Measurements from ENCODE around the gene LINC00305.

The LINC00305 gene

DNA sequence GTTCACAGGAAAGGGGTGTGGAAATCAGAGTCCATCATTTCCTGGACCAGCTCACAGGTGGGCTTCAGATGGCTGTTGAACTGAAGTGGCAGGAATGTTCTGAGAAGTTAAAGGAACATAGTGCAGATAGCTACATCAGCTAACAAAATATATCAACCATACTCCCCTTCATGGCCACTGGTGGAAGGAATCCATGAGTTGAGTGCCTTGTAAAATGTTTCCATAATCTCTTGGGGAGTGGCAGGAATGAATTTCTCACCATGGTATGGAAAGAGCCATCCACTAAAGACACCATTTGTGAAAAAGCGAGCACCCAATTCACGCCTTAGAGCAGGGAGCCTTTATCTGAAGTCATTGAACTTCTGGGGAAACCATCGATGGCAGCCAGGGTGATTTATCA, at the start of gene LINC00305:
LINC00305 (minus strand) TSS at position 101 of the 400 bp plus-strand sequence.
- DNase-seq, result no peak

GRCh38 chr18:64191069-64191468, 42.2 kb upstream of the LINC00305 start:
- no peak for DNase-seq

DNA sequence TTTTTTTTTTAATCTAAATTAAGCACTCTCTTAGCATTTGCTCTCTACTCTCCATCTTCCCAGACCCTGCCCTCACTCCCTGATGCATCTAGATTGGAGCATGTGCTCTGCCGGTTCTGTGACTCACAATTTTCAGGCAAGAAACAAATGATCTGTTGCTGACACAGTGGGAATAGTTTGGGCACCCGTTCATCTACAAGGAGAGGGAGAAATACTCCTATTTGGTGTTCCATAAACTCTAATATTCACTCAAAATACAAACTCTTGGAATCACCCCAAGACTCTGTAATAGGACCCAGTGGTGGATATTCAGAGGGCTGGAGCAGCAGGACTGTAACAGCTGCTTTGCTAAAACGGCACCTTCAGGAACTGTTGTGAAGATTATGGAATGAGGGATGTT, 37.1 kb upstream of the LINC00305 start:
- no peak for DNase-seq

DNA sequence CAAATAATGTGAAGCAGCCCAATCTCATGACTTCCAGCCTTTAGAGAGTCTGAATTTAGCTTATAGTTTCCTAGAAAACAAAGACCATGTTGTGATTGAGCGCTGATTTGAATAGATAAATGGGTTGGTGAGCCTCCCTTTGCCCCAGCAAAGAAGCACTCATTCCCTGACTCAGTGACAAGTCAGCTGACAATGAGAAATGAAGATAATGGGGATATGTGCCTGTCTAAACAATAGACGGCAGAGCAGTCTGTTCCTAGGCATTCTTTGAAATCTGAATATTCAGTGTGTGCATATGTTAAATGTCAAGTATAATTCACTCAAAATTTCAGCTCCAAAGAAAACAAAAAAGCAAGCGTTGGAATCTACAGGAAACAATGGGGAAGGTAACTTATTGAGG, 34.8 kb upstream of the LINC00305 start:
- no peak for DNase-seq

DNA sequence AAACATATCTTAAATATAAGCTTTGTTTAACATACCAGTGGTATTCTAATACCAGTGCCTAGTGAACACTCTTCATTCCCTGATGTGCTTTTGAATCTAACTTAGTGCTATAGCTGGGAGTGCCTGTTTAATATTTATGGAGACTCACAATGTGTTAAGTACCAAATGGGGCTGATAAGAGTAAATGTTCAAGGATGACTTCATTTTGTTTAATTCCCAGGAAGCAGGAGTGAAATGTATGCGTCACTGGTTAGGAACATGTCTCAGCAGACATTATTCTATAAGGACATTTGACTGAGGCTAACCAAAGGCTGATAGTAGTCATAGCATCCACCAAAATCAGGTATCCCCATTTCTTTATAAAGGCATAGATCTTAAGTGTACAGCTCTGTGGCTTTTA, 31.7 kb upstream of the LINC00305 start:
- DNase-seq, result no peak

DNA sequence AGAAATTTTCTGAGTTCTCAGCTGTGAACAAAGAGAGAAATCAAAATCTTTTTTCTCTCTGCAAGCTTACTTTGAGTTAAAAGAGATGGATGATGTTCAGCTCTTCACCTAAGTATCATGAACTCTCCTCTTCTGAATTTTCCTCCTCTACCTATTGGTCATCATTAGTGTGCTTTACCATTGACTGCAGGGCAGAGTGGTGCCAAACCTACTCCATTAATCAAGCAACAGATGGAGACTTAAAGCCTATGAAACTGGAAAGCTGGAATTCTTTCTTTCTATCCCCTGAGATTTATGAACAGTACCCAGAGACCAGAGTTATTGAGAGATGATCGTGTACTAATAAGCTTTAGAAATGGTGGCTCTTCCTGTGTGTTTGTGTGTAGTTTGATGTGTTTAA, 31.3 kb upstream of the LINC00305 start:
- no peak for DNase-seq

- no peak for DNase-seq
These were observed 30.7 kb upstream of the LINC00305 start for GRCh38 chr18:64179556-64180080.

DNA sequence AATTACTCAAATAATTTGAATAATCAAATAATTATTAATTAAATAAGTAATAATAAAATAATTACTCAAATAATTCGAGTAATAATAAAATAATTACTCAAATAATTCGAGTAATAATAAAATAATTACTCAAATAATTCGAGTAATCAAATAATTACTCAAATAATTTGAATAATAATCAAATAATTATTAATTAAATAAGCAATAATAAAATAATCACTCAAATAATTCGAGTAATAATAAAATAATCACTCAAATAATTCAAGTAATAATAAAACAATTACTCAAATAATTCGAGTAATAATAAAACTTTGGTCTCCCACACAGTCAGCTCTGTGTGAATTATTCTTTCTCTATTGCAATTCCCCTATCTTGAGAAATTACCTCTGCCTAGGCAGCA, 30.0 kb upstream of the LINC00305 start:
- no peak for DNase-seq

DNA sequence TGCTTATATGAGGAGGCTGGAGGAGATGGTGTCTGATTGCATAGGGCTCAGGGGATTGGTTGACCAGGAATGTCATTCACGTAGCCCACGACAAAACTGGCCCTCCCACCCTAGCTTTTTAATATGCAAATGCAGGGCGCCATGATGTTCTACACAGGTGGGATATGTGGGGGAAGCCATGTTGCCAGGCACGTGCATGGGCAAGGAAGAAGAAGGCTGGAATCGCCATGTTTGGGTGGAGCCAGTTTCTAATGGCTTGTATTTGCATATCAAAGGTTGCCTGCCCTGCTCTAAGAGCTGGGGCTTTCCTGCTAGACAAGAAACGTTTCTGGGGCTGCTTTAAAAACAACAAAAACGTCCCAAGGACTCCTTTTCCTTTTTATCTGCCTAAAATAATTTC, 26.5 kb upstream of the LINC00305 start:
- DNase-seq, result no peak

DNA sequence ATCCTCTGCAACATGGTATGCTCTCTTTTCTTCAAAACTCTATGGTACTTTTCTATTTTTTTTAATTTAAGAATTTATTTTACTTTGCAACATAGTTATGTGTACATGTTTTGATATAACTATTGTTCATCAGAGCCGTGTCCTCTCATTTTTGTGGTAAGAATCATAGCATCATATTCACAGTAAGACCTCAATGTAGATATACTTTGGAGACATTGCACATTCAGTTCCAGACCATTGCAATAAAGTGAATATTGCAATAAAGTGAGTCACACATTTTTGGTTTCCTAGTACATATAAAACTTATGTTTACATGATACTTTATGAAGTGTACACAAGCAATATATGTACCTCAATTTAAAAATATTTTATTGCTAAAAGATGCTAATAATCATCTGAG, 22.7 kb upstream of the LINC00305 start:
- no peak for DNase-seq

DNA sequence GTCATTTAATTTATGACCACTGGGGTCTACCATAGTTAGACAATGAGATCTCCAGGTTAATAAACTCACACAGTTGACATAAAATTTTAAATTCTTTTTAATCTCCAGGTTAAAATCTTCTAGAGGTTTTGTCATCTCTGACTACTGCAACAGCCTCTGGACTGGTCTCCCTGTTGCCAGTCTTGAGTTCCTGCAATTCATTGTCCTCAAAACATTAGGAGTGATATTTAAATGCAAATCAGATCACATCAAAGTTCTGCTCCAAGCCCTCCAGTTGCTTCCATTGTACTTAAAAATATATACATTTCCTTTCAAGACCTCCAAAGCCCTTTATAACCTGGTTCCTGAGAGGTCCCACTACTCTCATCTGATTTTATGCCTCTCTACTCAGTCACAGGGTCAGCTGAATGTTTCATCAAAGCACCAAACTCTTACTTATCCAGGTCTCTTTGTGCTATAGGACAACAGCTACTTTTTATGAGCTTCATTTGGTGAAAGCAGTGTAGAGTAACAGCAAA, 18.6 kb upstream of the LINC00305 start:
- DNase-seq, result no peak

GRCh38 chr18:64165906-64166305, 17.0 kb upstream of the LINC00305 start:
- DNase-seq, result no peak

- DNase-seq, result no peak
These were observed 16.0 kb upstream of the LINC00305 start for GRCh38 chr18:64164883-64165282.

DNA sequence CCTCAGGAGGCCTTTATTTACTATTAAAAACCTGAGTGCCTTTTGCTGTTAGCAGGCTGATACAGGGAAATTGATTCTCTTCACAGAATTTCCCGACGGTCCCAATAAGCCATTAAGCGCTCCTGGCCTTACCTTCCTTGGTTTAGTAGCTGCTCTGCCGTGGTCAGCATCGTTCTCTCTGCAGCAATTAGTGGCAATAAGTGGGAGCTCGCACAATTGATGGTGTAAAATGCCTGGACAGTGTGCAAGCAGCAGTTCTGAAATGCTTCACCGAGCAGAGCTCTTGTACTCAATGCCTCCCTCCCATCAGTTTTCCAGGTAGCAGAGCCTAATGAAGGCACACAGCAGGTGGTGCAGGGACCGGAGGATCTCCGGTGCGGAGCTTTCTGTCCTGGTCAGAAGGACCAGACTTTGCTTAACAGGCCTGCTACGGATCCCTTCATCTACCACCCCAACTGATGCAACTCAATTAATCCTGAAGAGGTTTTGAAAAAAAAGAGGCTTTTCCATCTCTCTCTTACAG, 1.1 kb upstream of the LINC00305 start:
- no peak for DNase-seq

DNA sequence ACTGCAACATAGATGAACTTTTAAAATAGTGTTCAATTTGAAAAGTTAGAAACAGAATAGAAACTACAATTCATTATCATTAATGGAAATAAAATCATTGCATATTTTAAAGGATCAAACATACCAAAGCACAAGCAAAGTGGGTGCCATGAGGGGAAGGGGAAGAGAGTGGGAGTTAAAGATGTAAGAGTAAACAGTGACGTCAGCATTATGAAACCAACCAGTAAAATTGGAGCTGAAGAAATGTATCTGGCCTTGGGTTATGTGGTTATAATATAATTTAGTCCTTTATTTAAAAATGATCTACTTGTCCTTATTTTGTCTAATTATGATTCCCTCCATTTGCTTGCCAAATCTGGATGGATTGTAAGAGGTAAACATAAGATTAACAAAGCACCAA, 6.0 kb downstream of the LINC00305 start:
- DNase-seq, result no peak

DNA sequence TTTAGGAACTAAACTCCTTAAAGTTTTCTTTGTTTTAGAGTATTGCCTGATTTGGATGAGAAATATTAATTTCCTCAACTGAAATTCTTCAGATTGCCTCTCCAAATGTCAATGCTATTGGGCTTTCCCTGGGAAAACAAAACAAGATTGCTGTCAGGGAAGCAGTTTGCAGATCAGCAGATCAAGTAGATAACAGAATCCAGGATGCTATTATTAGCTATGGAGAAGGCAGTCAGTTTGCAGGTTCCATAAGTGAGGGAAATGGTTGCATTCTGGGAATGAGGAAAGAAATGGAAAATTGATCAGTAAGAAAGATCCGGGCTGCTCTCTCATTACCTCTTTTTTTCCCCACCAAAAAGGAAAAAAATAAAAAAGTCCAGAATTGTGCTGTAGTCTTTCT, 11.0 kb downstream of the LINC00305 start:
- DNase-seq, result no peak

DNA sequence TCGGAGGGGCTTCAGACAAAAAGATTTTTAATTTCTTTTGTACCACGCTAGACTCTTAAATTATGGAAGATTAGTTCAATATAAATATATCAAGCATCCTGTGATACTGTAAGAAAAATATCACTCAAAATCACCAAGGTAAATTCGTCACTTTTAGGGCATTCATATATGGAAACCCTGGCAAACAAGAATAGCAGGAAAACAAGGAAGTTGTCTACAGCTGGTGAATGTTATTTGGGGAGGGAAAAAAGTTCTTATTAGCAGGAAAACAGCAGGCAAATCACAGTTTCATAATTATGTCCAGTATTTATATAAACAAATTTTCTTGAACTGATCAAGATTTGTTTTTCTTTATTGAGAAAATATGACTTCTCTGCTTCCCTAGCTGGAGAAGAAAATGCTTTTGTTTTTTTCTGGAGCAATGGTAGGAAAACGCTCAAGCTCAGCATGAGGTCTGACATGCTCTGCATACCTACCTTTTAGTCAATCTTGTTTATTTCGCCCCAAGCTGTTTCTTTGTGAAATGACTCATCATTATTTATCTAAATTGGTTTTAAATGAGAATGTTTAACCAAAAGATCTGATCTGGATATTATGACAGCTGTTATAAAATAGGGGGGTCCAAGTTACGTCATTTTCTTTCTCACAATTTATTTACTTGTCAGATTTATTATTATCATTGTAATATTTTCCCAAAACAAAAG, 14.7 kb downstream of the LINC00305 start:
- DNase-seq, result no peak

- no peak for DNase-seq
These were observed 16.0 kb downstream of the LINC00305 start for GRCh38 chr18:64132871-64133270.

GRCh38 chr18:64131314-64131713, 17.6 kb downstream of the LINC00305 start:
- DNase-seq, result no peak

- no peak for DNase-seq
These were observed 21.7 kb downstream of the LINC00305 start for GRCh38 chr18:64127172-64127571.

- no peak for DNase-seq
These were observed 29.0 kb downstream of the LINC00305 start for GRCh38 chr18:64119916-64120315.

- no peak for DNase-seq
These were observed 30.5 kb downstream of the LINC00305 start for GRCh38 chr18:64118406-64118805.

- DNase-seq, result no peak
These were observed 32.2 kb downstream of the LINC00305 start for GRCh38 chr18:64116571-64117175.

- no peak for DNase-seq
These were observed 33.0 kb downstream of the LINC00305 start for GRCh38 chr18:64115881-64116280.
